Fibroblast of lung (primary cell): Measurements from ENCODE around the gene CFLAR. TPM values are rescaled to one million over a fixed set of nuclear protein-coding genes. Genes with fewer than 3 reads are reported as not detected.

ENCODE experiments used
- DNase-seq, 2 donors: peaks; one replicate each; pipeline versions ENCODE4 v3.0.0 to v3.0.0-alpha.2; 2010; ENCODE audit warnings: low read depth in 2 of 2
- H2AFZ ChIP-seq: 2 replicates; pipeline ENCODE4 v1.5.1; 2012; ENCODE audit warnings: low read length, control low read depth, inconsistent platforms
- H3K27ac ChIP-seq: 2 replicates; pipeline ENCODE4 v1.5.1; 2011; ENCODE audit warnings: low read length, control low read depth; ENCODE audit not compliant: insufficient read depth
- H3K27me3 ChIP-seq: 2 replicates; pipeline ENCODE4 v1.5.1; 2011; ENCODE audit warnings: mild to moderate bottlenecking, low read length; ENCODE audit not compliant: control insufficient read depth, insufficient read depth
- H3K36me3 ChIP-seq: 2 replicates; pipeline ENCODE4 v1.5.1; 2011; ENCODE audit warnings: low read length; ENCODE audit not compliant: control insufficient read depth, insufficient read depth
- H3K4me1 ChIP-seq: 2 replicates; pipeline ENCODE4 v1.5.1; 2011; ENCODE audit warnings: low read length; ENCODE audit not compliant: control insufficient read depth, insufficient read depth; ENCODE audit errors: extremely low read depth
- H3K4me2 ChIP-seq: 2 replicates; pipeline ENCODE4 v1.5.1; 2011; ENCODE audit warnings: low read length, control low read depth; ENCODE audit not compliant: insufficient read depth; ENCODE audit errors: extremely low read depth
- H3K4me3 ChIP-seq, 4 experiments: fragments of 200-600 bp in 1 of 4; sonication (generic) in 1 of 4; replicated peaks in 1 of 4; 2 replicates each; pipeline ENCODE4 v1.5.1; 2011 to 2016; ENCODE audit warnings: low read length in 4 of 4, low read depth in 3 of 4, mild to moderate bottlenecking in 3 of 4, control low read depth in 2 of 4, inconsistent platforms in 1 of 4, mixed read lengths in 1 of 4; ENCODE audit not compliant: insufficient read depth in 1 of 4; ENCODE audit errors: control extremely low read depth in 1 of 4
- H3K79me2 ChIP-seq: 2 replicates; pipeline ENCODE4 v1.5.1; 2012; ENCODE audit warnings: mild to moderate bottlenecking, low read length, inconsistent platforms; ENCODE audit not compliant: control insufficient read depth, insufficient read depth
- H3K9ac ChIP-seq: 2 replicates; pipeline ENCODE4 v1.5.1; 2011; ENCODE audit warnings: mild to moderate bottlenecking, low read length, control low read depth; ENCODE audit not compliant: insufficient read depth
- H3K9me3 ChIP-seq: 2 replicates; pipeline ENCODE4 v1.5.1; 2012; ENCODE audit warnings: low read depth, low read length; ENCODE audit not compliant: control insufficient read depth, insufficient read depth
- H4K20me1 ChIP-seq: 2 replicates; pipeline ENCODE4 v1.5.1; 2011; ENCODE audit warnings: low read length; ENCODE audit not compliant: control insufficient read depth, insufficient read depth; ENCODE audit errors: extremely low read depth
- CTCF ChIP-seq, 2 donors: IDR thresholded peaks in 1 of 2; conservative IDR thresholded peaks in 1 of 2; 1 replicate in 1 of 2; 2 replicates in 1 of 2; pipeline ENCODE4 v1.5.1; 2011 to 2012; ENCODE audit warnings: low read length in 2 of 2, control low read depth in 1 of 2, inconsistent platforms in 1 of 2, low read depth in 1 of 2, mild to moderate bottlenecking in 1 of 2
- EZH2 ChIP-seq: IDR thresholded peaks from 2 replicates; pipeline ENCODE4 v1.5.1; 2012; ENCODE audit warnings: low read length, control low read depth, mild to moderate bottlenecking; ENCODE audit errors: missing control alignments
- polyA plus RNA-seq, 2 donors: library from polyadenylated mRNA; depleted of rRNA in 1 of 2; stranded (reverse) in 1 of 2; unstranded in 1 of 2; fragments of >200 nt; gene quantifications; 2 replicates each; pipeline ENCODE4 v1.2.1, GENCODE V29; 2011 to 2012; ENCODE audit warnings: missing spikeins in 1 of 2
- total RNA-seq: library from RNA; depleted of rRNA; stranded (reverse); fragments of >200 nt; gene quantifications from 2 replicates; pipeline ENCODE4 v1.2.1, GENCODE V29; 2014

Gene CFLAR
- total and polyA plus RNA-seq, 2 donors (not counting 1 experiment from before 2014, with no cell fraction given) = 39.3 to 80.4 TPM

GRCh38 chr2:201194097-201194496 lies 78.1 kb downstream of the CFLAR start:
- H3K36me3 ChIP-seq = no peaks in the 10 kb centered on the region
- no peak for DNase-seq
- no peaks in the 10 kb centered on the region for H3K9me3 ChIP-seq
- H3K27ac ChIP-seq = no peak overlapping the region
- H3K79me2 ChIP-seq = no peaks in the 10 kb centered on the region
- no peak overlapping the region for H3K4me3 ChIP-seq
- TF ChIP-seq EZH2 = no peak
- no peak for TF ChIP-seq CTCF (conservative IDR thresholded peaks at IDR 0.05 in 1 of 2, IDR thresholded peaks at IDR 0.05 in 1 of 2; ENCODE audit: low read depth in 1 of 2, low read length in 2 of 2)
- no peak overlapping the region for H2AFZ ChIP-seq
- no peaks in the 10 kb centered on the region for H3K4me1 ChIP-seq
- H3K27me3 ChIP-seq = no peaks in the 10 kb centered on the region
- no peak overlapping the region for H3K9ac ChIP-seq
- H3K4me2 ChIP-seq = no peak overlapping the region
- H4K20me1 ChIP-seq = no peaks in the 10 kb centered on the region

GRCh38 chr2:201195331-201195730 lies 79.4 kb downstream of the CFLAR start:
- TF ChIP-seq EZH2 (no peak), CTCF (conservative IDR thresholded peaks at IDR 0.05 in 1 of 2, IDR thresholded peaks at IDR 0.05 in 1 of 2; ENCODE audit: low read depth in 1 of 2, low read length in 2 of 2) (no peak)
- Histone ChIP-seq H3K27ac (no peak overlapping the region), H3K4me3 (no peak overlapping the region), H3K27me3 (no peaks in the 10 kb centered on the region), H2AFZ (no peak overlapping the region), H4K20me1 (no peaks in the 10 kb centered on the region), H3K36me3 (no peaks in the 10 kb centered on the region), H3K4me2 (no peak overlapping the region), H3K79me2 (no peaks in the 10 kb centered on the region), H3K9ac (no peak overlapping the region), H3K9me3 (no peaks in the 10 kb centered on the region), H3K4me1 (no peaks in the 10 kb centered on the region)
- DNase-seq = no peak

DNA sequence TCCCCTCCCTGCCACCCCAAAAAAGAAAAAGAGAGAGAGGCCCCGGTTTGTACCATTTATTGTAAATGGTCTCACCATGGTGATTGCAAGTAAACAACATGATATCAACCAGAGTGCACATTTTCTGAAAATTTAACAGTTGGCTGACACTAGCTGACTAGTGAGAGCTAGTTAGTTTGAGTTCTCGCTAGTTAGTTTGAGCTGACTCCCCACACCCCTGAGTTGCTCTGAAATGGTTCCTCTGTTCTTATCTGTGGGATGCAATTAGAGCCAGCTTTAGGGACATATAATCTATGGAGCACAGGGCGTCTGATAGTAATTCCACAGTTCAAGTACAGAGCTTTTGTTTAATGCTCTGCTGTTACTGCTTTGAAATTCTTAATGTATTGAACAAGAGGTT lies 80.0 kb downstream of the CFLAR start:
- TF ChIP-seq CTCF (conservative IDR thresholded peaks at IDR 0.05 in 1 of 2, IDR thresholded peaks at IDR 0.05 in 1 of 2; ENCODE audit: low read depth in 1 of 2, low read length in 2 of 2) (no peak), EZH2 (no peak)

More for the DNA sequence above, 80.0 kb downstream of the CFLAR start:
- Histone ChIP-seq H2AFZ (no peak overlapping the region), H4K20me1 (no peaks in the 10 kb centered on the region), H3K4me1 (no peaks in the 10 kb centered on the region), H3K27me3 (no peaks in the 10 kb centered on the region), H3K27ac (no peak overlapping the region), H3K4me2 (no peak overlapping the region), H3K79me2 (no peaks in the 10 kb centered on the region), H3K9ac (no peak overlapping the region), H3K4me3 (no peak overlapping the region), H3K9me3 (no peaks in the 10 kb centered on the region), H3K36me3 (no peaks in the 10 kb centered on the region)
- DNase-seq = no peak
